ENCODE results near the gene ULBP2. TPM values are rescaled to one million over a fixed set of nuclear protein-coding genes. Genes with fewer than 3 reads are reported as not detected.
A peak's percentile ranks its signal among the peaks of the same experiment; 100 is the strongest.

Gene ULBP2
- total RNA-seq, 1 donor from 2014 or later: 9.9 TPM

- Mint-ChIP-seq H3K27me3 (ENCODE audit: unreplicated experiment) (peaks cover 25% of the 10 kb centered on the region), H3K4me1 (ENCODE audit: unreplicated experiment) (peaks cover 41% of the 10 kb centered on the region), H3K4me3 (ENCODE audit: unreplicated experiment) (peak overlapping the region; percentile 99), H3K9me3 (ENCODE audit: unreplicated experiment) (no peaks in the 10 kb centered on the region), H3K27ac (ENCODE audit: unreplicated experiment) (peak overlapping the region; percentile 85), H3K36me3 (ENCODE audit: low read depth, unreplicated experiment) (peaks cover 3% of the 10 kb centered on the region)
- TF ChIP-seq, protein P1, sequence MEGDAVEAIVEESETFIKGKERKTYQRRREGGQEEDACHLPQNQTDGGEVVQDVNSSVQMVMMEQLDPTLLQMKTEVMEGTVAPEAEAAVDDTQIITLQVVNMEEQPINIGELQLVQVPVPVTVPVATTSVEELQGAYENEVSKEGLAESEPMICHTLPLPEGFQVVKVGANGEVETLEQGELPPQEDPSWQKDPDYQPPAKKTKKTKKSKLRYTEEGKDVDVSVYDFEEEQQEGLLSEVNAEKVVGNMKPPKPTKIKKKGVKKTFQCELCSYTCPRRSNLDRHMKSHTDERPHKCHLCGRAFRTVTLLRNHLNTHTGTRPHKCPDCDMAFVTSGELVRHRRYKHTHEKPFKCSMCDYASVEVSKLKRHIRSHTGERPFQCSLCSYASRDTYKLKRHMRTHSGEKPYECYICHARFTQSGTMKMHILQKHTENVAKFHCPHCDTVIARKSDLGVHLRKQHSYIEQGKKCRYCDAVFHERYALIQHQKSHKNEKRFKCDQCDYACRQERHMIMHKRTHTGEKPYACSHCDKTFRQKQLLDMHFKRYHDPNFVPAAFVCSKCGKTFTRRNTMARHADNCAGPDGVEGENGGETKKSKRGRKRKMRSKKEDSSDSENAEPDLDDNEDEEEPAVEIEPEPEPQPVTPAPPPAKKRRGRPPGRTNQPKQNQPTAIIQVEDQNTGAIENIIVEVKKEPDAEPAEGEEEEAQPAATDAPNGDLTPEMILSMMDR (IDR thresholded peaks at IDR 0.05; ENCODE audit: unreplicated experiment): no peak
- no peak for DNase-seq (ENCODE audit: low spot score)
These were observed 20.8 kb downstream of the ULBP2 start for GRCh38 chr6:149962461-149963211.

DNA sequence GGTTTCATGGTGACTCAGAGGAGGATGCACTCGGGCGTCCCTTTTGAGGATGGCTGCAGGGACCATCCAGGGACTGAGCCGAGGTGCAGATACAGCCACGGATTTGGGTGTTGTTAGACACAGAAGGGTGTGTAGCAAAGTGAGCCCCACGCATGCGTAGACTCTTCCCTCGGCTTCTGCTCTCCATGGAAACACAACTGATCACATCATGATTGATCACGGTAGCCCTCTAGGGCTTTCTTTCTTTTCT lies 21.3 kb downstream of the ULBP2 start:
- Mint-ChIP-seq H3K27ac (ENCODE audit: unreplicated experiment) (peak overlapping the region; percentile 85), H3K27me3 (ENCODE audit: unreplicated experiment) (peaks cover 25% of the 10 kb centered on the region), H3K36me3 (ENCODE audit: low read depth, unreplicated experiment) (peaks cover 7% of the 10 kb centered on the region), H3K4me1 (ENCODE audit: unreplicated experiment) (peaks cover 37% of the 10 kb centered on the region), H3K4me3 (ENCODE audit: unreplicated experiment) (peak overlapping the region; percentile 99), H3K9me3 (ENCODE audit: unreplicated experiment) (no peaks in the 10 kb centered on the region)
- peak; percentile 43 for DNase-seq (ENCODE audit: low spot score)
- TF ChIP-seq, protein P1 (IDR thresholded peaks at IDR 0.05; ENCODE audit: unreplicated experiment): no peak

- H3K27me3 Mint-ChIP-seq (ENCODE audit: unreplicated experiment): peaks cover 25% of the 10 kb centered on the region
- H3K4me1 Mint-ChIP-seq (ENCODE audit: unreplicated experiment): peaks cover 35% of the 10 kb centered on the region
- peak; percentile 88 for DNase-seq (ENCODE audit: low spot score)
- H3K27ac Mint-ChIP-seq (ENCODE audit: unreplicated experiment): peak within 1 kb of the TSS; percentile 95
- H3K36me3 Mint-ChIP-seq (ENCODE audit: low read depth, unreplicated experiment): peaks cover 12% of the 10 kb centered on the region
- peak within 1 kb of the TSS; percentile 99 for H3K4me3 Mint-ChIP-seq (ENCODE audit: unreplicated experiment)
- TF ChIP-seq, protein P1 (IDR thresholded peaks at IDR 0.05; ENCODE audit: unreplicated experiment): no peak
- no peaks in the 10 kb centered on the region for H3K9me3 Mint-ChIP-seq (ENCODE audit: unreplicated experiment)
These were observed 21.9 kb downstream of the ULBP2 start, which contains the start of gene ULBP1 for GRCh38 chr6:149963462-149964307. ULBP1 (plus strand) TSS chr6:149963943; CDS start chr6:149964050, 107 bp downstream.

DNA sequence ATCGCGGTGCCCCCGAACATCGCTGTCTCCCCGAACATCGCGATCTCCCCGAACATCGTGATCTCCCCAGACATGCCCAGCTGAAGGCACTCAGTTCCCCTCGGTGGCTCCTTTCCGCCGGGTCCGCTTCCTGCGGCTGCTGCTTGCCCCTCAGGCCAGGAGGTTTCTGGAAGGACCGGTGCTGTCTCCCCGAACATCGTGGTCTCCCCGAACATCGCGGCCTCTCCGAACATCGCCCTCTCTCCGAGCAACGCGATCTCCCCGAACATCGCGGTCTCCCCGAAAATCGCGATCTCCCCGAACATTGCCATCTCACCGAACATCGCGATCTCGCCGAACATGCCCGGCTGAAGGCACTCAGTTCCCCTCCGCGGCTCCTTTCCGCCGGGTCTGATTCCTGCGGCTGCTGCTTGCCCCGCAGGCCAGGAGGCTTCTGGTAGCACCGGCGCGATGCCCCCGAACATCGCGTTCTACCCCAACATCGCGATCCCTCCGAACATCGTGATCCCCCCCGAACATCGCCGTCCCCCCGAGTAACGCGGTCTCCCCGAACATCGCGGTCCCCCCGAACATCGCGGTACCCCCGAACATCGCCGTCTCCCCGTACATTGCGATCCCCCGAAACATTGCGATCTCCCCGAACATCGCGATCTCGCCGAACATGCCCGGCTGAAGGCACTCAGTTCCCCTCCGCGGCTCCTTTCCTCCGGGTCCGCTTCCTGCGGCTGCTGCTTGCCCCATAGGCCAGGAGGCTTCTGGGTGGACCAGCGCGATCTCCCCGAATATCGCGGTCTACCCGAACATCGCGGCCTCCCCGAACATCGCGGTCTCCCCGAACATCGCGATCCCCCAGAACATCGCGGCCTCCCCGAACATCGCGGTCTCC lies 22.7 kb downstream of the ULBP2 start:
- Mint-ChIP-seq H3K4me3 (ENCODE audit: unreplicated experiment) (peak overlapping the region; percentile 99), H3K9me3 (ENCODE audit: unreplicated experiment) (no peaks in the 10 kb centered on the region), H3K36me3 (ENCODE audit: low read depth, unreplicated experiment) (peaks cover 21% of the 10 kb centered on the region), H3K27ac (ENCODE audit: unreplicated experiment) (peak overlapping the region; percentile 95), H3K4me1 (ENCODE audit: unreplicated experiment) (peaks cover 27% of the 10 kb centered on the region), H3K27me3 (ENCODE audit: unreplicated experiment) (peaks cover 31% of the 10 kb centered on the region)
- TF ChIP-seq, protein P1 (IDR thresholded peaks at IDR 0.05; ENCODE audit: unreplicated experiment): no peak
- peak; percentile 43 for DNase-seq (ENCODE audit: low spot score)

Data from endothelial cell (in vitro differentiated cells).